Hematopoietic multipotent progenitor cell treated with erythropoietin and hydrocortisone succinate and interleukin-3 and kit ligand, for 4 days (in vitro differentiated cells): ENCODE data around the gene CDHR4.
"Not testable (repeated sequence)": the region's sequence is repeated elsewhere in the genome, so short reads cannot be mapped to it uniquely, and the experiment has no call there.

Experiments used
- DNase-seq: peaks from one replicate; pipeline ENCODE4 v3.0.0-alpha.2; 2015

CDHR4 gene

DNA sequence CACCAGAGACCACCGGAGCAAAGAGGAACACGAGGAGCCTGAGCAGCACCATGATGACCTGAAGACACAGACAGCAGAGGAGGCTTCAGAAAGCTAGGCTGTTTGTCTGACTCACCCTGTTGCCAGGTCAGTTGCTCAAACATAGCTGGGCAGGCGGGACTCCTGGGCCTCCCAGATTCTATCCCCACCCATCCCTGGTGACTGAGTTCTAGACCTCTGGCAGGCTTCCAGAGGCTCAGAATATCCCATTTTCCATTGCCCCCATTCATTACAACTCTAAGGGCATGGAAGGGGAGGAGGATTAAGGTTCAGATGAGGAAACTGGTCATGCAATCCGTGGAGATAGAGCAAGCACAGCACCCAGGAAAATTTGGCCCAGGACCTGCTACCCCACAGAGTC is at the start of gene CDHR4:
Gene CDHR4 (minus strand): TSS at position 113 of the 400 bp plus-strand sequence. CDS start 61 bp downstream, at position 52.
- no peak for DNase-seq

DNA sequence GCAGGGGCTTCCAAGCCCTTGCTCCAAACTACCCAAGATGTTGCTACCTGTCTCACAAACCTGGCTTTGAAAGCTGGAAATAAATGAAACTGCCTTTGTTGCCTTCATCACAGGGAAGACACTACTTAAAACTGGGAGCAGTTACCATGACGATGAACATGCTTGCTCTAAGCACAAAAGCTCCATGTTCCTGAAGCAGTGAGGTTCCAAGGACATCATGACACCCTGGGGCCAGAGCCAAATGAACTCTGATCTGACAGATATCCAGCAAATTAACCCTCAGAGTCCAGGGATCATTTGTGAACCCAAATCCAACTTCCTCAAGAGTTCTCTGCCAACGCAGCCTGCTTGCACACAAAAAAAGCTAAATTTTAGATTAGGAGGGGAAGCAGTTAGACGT is 46.0 kb upstream of the CDHR4 start:
- no peak for DNase-seq

DNA sequence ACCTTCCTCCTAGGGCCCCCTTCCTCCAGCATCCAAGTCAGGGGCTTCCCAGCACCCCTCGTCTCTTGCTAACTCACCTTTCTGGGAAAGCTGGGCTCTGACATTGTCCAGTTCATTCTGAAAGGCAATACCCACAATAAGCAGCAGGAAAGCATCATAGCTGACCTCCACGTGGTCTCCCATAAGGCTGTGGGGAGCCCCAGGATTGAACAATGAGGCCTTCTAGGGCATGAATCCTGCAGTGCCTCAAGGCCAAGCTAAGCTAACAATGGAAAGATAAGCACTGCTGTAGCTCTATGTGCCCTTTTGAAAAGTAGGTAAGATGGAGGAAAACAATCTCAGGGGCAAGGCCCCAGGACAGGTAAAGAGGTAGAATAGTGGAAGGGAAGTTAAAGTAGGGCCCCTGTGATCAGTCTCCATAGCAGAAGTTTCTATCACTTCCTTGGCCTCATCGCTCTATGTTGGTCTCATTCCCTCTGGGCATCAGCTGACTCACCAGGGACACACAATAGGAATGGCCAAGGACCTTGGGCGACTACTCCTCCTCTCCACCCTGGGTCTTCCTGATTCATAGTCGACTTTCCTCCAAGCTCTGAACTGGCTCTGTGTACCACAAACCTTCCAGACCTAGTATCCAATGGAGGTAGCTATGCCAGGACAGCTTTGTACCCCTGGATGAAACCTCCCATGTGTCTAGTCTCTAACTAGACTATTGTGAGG is 45.0 kb upstream of the CDHR4 start:
- DNase-seq, result no peak

DNA sequence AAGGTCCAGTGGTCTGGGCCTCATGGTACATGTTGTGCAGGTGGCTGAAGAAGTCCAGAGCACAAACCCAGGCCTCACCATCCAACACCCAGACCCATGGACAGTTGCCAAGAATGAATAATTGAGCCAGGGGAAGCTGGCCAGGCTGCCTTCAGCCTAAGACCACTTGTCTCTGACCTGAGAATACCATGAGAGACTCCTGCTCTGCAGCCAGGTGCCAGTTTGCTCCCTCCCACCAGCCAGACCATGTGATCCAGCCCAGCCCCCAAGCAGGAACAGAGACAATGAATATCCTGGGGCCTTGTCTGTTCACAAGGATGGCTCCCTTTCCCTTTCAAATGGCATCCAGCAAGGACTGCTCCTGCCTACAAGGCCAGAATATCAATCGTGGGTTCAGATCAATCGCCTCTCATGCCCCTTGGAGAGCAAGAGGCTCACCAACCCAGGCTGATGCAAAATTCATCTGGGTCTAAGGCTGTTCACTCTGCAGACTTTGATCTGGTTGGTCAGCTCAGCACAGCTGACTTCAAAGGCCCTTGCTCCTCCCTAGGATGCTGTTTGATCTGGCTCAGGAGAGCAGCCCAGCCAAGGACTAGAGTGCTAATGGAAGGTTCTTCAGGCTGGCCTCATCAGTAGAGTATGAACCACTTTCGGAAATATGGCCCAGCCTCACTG is 43.3 kb upstream of the CDHR4 start:
- DNase-seq, result no peak

DNA sequence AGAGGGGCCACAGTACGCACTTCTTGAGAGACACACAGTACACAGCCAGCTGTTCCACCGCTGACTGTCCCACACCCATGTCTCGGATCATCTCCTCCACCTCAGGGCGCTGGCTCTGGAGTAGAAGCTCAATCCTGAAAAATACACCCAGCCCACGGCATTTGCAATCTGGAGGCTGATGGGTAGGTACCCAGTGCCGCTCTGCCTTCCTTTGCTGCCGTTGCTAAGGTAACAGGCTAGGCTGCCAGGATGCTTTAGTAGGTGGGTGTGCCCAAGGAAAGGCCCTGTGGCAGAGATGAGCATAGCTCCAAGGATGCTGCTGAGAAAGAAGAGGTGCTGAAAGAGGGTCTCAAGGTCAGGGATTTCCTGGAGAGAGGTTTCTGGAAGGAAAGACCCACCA is 42.1 kb upstream of the CDHR4 start:
- no peak for DNase-seq

DNA sequence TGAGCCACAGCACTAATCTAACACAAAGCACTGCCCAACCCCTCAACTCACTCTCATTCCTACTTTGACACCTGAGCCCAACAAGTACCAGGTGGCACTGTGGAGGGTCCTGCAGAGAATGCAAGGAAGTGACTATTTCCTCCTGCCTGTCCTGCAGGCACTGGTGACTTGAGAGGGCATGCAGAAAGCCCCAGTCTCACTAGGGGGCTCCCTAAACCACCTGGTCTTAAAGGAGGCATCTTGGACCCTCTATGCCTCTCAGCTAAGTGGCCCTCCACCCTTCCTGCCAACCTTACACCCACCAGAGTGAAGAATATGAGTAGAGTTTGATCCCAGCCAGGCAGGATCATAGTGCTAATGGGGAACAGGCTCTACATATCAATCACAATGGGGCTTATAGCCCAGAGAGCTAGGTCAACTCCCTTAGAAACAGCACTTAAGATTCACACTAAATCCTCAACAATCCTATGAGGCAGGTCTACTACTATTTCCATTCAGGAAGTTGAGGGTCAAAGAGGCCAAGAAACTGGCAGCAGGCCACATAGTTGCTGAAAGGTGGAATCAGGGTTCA is 41.5 kb upstream of the CDHR4 start:
- peak; percentile 77 for DNase-seq

DNA sequence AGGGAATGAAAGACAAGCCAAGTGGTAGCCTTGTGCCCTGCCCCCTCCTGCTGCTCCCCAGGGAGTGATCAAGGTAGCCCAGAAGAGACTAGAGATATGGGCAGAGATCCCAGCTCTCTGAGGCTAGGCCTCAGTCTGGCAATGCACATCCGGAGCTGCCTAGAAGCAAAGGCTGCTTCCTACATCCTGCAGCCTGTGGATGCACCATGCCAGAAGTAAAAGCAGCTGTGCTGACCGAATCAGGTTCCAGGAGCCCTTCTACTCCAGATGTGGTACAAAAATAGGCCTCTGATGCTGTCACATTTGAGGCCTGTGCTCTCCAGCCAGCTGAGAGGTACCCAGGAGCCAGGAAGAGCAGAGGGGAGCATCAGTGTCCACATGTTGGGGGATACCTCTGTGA is 40.7 kb upstream of the CDHR4 start:
- DNase-seq, result no peak

DNA sequence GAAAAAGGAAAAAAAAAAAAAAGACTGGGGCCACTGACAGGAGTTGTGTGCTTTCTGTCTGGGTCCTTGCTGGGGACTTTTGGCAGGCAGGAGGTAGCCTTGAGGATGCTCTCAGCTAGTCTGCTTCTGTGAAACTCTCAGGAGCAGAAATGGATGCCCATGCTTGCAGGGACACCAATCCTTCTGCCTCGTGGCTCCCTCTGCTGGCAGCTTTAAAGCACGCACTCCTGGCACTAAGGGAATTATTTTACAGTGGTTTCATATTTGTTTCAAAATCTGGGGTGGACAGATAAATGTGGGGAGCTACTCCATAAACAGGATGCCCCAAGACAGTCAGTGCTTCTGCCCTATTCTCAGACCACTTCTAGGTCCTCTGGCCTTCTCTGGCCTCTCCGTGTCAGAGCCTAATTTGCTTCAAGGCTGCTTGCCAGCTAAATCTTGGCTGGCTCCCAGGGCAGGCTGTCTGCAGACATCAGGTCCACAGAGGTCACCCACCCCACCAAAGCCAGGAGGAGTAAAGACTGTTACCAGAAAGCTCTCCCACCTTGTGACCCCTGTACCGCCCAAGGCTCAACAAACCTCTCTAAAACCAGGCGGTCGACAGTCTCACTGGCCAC is 39.6 kb upstream of the CDHR4 start:
- DNase-seq, result peak; percentile 94

DNA sequence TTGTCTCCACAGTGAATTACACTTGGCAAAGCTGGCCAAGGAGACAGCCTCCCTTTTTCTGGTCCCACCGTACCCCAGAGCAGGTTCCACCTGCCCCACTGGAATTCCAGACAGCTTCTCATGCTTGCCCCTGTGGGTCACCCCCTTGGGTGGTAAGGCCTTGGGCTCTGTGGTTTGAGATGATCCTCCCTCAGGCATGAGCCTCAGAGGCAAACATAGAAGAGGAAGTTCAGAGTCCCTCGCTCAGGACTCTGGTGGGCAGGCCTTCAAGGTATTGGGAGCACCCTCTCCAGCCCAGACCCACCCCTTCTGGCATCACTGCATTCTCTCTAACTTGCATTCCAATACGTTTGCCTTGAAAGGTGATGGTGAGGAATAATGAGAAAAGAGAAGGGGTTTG is 31.7 kb upstream of the CDHR4 start:
- peak; percentile 53 for DNase-seq

- no peak for DNase-seq
Measured at GRCh38 chr3:49826016-49826415, 26.3 kb upstream of the CDHR4 start.

GRCh38 chr3:49823131-49823530 is 23.5 kb upstream of the CDHR4 start:
- not testable (repeated sequence) for DNase-seq

DNA sequence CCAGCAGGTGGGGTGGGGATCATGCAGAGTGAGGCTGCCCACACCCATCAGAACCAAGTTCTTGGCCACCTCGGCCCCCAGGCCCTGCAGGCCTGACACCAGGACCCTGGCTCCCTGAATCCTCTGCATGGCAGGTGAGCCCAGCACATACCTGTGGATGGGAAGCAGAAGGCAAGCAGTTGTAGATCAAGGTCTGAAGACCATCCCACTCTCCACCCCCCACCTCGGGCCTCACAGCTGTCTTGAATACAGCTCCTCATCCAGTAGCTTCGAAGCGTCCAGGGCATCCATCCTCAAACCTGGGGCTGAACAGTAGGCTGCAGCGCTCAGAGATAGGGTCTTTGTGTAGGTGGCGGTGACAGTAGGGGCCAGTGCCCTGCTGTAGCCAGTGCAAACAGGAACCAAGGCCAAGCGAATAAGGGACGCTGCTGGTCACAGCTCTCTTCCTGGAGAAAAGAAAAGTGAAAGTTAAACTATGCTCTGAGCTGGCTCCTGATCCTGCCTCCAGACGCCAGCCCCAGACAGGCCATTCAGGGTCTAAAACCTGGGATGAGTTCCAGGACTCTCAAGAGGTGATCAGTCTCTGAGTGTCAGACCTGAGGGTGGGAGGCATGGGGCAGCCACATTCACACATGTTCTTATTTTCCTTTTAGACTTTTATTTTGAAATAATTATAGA is 14.0 kb upstream of the CDHR4 start, which contains the start of gene UBA7:
Gene UBA7 (minus strand): TSS at position 457 of the 678 bp plus-strand sequence. CDS start 166 bp downstream, at position 291.
- DNase-seq, result peak; percentile 81

GRCh38 chr3:49812916-49813496 is 13.3 kb upstream of the CDHR4 start:
- peak; percentile 24 for DNase-seq

DNA sequence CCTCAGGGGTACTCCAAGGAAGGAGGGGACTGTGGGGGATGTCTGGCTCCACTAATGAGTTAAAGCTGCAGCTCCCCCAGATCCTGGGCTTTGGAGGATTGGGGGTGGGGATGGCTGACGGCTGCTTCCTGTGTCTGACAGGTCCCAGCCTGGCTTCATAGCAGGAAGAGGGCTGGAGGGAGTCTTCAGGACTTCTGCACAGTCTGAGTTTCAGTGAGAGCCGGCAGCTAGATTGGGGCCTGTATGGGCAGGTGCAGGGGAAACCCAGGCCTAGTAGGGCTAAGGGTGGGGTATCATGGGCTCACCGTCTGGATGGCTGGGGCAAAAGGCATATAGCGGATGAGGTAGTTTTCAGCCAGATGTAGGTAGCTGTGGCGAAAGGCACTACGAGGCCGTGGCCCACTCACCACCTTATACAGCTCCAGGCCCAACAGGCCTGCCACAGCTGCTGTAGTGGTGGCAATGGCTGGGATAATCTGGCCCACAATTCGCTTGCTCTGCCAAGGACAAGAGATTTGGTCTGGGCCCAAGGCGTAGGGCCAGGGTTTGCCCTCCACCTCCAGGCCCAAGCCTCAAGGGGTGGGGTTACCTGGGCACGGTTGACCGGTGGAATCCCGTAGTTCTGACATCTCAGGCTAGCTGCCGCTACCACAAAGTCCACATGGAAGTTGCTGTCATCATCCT is 7.9 kb upstream of the CDHR4 start:
- DNase-seq, result peak; percentile 69

- DNase-seq, result peak; percentile 50
Measured at GRCh38 chr3:49806850-49807249, 7.2 kb upstream of the CDHR4 start.

DNA sequence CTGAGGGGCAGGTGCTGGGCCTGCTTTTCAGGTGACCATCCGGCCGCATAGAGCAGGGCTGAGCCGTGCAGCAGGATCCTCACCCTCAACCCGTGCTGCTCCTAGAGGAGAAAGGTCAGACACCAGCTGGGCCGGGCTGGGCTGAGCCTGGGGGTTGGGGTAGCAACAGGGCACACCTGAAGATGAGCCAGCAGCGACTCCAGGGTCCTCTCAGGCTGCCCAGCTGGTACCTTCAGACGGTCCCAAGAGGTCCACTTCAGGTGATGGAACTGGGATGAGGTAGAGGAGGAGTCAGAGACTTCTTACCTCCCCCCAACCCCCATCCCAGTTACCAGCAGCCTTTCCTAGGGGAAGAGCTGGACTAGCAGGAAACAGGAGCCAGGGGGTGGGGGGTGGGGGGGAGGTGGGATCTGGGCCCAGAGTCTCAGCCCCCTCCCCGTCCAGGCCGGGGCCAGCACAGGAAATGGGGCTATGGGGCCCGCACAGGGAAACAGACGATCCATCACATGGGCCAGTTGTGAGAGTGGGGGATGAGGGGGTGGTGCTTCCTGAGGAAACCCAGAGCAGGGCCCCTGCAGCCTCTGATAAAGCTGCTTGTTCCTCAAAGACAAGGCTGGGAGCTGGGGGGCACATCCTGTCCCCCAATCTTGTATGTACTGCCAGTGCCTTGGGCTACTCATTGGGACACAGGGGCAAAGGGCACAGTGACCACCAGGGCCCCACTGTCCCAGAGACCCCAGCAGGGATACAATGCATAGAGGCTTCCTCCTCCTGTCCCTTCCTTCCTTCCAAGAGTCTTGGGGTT is 6.4 kb upstream of the CDHR4 start:
- DNase-seq, result peak; percentile 98

GRCh38 chr3:49805367-49805782 is 5.7 kb upstream of the CDHR4 start:
- DNase-seq, result peak; percentile 86

DNA sequence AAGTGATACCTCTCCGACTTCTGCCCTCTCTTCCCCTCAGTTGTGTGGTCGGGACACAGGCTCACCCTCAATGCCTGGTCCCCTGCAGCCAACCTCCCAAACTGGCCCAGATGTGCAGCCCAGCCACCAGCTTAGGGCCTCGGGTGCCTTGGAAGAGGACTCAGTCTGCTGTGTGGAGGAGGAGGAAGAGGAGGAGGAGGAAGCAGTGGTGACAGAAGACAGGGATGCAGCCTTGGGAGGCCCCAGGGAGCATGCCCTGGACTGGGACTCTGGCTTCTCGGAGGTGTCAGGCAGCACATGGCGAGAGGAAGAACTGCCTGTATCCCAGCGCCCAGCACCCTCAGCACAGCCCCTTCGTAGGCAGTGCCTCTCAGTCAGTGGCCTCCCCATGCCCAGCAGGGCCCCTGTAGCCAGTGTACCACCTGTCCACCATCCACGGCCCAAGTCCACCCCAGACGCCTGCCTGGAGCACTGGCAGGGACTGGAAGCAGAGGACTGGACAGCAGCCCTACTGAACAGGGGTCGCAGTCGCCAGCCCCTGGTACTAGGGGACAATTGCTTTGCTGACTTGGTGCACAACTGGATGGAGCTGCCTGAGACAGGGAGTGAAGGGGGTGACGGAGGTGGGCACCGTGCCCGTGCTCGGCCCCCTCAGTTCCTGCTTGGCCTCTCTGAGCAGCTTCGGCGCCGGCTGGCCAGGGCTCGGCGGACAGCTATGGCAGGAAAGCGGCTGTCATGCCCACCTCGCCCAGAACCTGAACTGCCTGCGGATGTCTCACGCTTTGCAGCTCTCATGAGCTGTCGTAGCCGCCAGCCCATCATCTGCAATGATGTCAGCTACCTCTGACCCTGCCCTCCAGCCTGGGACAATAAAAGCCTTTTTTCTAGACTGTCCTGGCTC is 4.7 kb upstream of the CDHR4 start:
- DNase-seq, result peak; percentile 64

GRCh38 chr3:49803465-49804140 is 3.9 kb upstream of the CDHR4 start:
- DNase-seq, result peak; percentile 95
